COLO668 (cell line): ENCODE measurements around the gene CAMKK1.

Source experiments
- DNase-seq: peaks from one replicate; lab custom pipeline; 2025; ENCODE audit not compliant: unreplicated experiment; lab: John Stamatoyannopoulos, UW

Gene CAMKK1

DNA sequence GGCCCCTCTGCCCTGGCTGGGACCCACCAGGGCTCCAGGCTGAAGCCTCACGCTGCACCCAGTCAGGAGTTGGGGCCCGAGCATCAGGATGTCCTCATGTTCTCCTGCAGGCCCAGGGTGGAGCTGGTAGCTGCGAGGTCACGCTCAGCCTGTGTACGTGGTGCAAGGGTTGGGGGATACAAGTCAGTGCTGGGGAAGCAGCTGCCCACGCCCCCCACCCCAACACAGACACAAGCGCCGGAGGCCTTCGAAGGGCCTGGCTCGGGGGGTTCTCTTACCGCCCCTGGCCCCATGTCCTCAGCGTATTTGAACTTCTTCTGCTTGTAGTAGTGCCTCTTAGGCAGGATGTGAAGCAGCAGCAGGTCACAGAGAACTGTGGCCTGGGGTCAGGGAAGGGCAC lies 4.9 kb upstream of the CAMKK1 start:
- no peak for DNase-seq

DNA sequence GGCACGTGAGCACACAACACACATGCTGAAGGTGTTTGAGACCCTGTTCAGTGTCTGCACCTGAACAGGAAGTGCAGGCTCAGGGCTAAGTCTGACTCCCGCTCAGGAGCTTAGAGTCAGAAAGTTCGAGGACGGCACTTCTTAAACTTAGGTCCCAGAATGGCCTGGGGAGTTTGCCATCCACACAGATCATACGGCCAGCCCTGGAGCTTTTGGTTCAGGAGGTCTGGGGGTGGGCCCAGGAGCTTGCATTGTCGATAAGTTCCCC lies 4.0 kb upstream of the CAMKK1 start:
- no peak for DNase-seq

DNA sequence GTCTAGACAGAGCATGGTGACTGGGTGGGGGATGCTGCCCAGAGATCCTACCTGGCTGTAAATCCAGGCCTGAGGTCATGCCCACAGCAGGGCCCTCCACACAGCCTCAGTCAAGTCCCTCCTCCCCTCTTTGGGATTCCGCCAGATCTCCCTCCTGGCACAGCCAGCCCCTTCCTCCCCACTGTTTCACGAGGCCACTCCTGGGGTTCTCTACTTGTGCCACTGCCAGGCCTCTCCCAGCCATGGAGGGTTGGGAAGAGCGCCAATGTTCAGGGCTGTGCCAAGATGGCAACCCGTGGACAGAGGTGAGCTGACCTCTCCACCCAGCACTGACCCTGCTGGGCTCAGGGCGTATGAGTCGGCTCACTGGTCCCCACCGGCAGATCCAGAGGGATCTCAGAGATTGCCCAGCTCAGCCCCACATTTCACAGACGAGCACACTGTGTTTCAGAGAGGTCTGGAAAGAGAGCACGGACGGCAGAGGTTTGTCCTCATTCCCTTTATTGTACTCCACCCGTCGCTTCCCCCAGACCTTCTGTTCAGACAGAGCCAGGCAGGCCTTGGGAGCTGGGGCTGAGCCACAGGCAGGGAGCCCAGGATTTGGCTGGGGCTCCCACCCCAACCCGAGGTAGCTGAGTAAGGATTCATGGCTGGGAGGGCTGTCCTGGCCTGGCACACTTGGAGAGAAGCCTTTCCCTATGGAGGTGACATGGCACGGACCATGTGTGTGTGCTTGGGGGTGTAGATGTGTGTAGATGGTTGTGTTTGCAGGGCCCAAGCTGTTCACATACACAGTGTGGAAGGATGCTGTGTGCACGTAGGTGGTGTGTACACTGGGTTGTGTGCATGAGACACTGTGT lies 3.5 kb upstream of the CAMKK1 start:
- DNase-seq: no peak

DNA sequence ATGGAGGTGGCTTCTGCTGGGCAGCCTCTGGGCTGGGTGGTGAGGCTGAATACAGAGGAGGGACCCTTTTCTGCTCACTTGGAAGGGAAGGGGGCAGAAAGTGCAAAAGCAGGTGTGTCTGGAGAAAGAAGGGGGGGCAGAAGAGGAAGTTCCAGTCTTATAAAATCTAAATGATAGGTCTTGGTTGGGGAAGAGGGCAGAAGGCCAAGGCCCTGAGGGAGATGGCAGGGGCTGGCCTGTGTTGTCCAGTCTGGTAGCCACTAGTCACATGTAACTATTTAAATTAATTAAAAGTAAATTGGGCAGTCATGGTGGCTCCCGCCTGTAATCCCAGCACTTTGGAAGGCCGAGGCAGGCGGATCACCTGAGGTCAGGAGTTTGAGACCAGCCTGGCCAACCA lies 2.5 kb upstream of the CAMKK1 start:
- no peak for DNase-seq

DNA sequence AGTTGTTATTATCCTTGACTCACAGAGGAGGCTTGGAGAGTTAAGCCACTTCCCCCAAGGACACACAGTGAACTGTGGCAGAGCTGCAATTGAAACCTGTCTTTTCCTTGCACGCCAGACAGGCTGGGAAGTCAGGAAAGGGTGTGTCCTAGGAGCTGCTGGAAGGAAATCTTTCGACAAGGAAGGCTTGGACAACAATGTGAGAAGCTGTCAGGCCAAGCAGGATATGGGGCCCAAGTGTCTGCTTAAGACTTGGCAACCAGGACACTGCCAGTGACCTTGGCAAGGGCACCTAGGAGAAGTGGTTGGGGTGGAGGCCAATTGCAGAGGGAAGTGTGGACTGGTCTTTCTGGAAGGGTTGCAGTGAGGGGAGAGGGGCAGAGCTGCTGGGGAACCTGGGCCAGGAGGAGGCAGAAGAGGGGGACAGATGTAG lies 2.1 kb upstream of the CAMKK1 start:
- no peak for DNase-seq

DNA sequence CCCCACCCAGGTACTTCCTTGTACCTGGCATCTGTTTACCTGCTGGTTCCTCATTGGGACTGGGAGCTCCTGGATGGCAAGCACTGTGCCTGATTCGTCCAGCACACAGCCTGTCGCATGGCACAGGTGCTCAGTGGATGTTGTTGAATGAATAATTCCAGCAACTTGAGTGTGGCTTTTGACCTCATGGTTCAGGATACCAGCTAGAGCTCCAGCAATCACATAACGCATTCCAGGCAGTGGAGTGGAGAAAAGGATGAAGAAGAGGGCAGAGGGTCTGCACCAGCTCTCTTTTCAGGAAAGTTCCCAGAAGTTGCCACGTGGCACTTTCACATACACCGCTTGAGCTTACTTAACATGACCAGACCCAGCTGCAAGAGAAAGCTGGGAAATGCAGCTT lies 1.3 kb upstream of the CAMKK1 start:
- peak; percentile 3 for DNase-seq

DNA sequence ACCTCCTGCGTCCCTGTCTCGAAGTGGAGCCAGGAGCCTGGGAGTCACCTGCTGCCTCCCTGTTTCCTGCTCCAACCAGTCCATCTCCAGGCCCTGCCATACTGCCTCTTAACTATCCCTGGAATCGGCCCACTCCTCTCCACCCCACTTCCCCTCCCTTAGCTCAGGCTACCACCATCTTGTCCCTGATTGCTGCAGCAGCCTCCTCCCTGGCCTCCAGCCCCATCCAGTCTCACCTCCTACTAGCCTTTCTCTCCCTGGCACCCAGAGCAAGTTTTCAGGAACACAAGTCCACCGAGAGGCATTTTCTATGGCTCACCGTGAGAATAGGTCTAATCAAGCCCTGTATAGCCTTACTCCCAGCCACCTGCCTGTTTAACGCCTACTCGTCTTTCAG lies 865 bp upstream of the CAMKK1 start:
- DNase-seq: peak; percentile 24

DNA sequence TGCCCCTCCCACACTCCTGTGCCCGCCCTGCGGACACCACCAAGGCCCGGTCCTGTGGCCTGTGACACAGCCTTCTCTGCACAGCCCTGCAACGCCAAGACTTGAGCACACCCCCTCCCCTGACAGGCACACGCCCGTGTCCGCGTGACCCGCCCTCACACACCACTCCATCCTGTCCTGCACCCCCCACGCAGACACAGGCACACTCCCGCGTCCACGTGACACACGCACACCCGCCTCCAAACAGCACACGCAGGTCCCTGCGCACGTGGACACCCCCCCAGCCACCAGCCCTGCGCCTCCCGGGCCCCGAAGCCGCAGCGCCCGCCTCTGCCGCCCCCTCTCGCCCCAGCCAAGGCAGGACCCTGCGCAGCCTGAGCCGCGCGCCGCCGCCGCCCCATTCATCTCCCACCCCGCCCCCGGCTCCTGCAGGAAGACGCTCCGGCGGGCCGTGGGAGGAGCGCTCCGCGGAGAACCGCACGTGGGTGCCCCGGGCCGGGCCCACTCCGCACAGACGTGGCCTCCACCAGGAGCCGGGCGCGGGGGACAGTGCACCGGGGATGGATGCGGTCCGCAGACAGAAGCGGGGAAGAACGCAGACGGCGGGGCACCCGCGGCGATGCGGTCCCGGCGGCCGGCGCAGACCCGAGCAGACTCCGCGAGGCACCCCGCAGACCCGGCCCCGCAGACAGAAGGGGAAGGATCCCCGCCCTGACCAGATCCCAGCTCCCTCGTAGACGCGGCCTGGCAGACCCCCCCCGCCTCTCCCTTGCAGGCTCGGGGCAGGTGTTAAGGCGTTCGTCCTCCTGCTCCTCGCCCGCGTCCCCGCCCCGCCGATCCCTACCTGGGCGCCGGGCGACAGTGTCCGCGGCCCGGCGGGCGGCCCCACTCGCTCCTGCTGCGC lies 506 bp downstream of the CAMKK1 start:
- peak; percentile 70 for DNase-seq

DNA sequence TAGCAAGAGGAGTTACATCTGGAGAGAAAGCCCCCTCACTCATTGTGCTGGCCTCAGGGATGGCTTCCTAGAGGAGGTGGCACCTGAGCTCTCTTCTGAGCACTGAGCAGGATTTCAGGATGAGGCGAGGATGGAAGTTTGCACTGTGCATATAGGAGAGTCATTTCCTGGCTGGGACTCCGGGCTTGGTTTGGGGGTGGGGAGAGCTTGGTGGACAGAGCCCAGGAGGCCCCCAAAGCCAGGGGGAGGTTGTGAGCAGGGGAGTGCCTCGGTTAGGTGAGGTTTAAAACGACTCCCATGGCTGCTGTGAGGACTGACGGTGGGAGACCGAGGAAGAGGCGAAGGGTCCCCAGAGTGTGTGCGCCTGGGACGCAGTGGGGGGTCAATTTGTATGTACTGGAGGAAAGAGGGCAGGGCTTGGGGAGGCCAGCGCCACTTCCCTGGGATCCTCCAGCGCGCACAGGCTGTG lies 1.2 kb downstream of the CAMKK1 start:
- no peak for DNase-seq

DNA sequence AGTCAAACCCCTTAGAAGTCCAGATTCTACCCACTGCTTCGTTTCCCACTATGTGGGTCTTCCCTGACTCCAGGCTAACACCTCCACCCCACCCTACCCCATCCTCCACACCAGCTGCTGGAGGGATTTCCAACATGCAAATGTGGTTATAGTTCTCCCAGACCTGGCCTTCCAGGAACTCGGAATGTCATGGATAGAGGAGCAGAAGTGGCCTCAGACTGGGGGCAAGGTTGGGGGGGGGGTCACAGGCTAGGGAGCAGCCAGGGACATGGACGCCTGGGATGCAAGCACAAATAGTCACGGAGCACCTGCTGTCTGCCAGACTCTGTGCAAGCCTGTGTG lies 2.0 kb downstream of the CAMKK1 start:
- peak; percentile 33 for DNase-seq

DNA sequence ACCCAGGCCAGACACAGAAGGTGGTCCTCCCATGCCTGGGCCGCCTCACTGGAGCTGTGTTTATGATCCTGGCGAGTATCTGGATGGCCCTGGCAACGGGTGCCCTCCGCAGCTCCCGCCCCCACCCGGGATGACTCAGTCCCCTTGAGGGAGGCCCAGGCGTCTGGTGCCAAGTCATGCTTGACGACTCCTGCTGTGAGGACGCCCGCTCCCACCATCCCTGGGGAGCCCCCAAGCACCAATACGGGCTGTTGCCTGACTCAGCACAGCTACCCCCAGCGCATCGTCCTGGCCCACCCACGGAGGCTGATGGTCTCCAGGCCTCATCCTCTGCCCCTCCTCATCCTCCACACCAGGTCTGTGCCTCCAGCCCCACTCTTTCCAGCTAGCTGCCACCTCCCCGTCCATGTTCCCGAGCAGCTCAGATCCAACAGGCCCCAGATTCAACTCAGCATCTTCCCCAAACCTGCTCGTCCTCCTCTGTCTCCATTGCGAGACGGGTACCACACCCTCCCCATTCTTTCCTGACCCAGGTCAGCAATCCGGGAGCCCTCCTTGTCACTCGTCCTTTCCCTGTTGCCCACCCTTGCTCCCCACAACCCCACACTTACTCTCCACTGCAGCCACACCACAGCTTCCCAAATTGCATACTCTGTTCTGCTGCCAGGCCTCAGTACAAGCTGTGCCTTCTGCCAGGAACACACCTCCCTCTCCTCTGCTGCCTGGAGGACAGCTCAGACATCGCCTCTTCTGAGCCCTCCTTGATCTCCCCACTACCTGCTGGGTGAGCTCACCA lies 2.6 kb downstream of the CAMKK1 start:
- DNase-seq: peak; percentile 91

DNA sequence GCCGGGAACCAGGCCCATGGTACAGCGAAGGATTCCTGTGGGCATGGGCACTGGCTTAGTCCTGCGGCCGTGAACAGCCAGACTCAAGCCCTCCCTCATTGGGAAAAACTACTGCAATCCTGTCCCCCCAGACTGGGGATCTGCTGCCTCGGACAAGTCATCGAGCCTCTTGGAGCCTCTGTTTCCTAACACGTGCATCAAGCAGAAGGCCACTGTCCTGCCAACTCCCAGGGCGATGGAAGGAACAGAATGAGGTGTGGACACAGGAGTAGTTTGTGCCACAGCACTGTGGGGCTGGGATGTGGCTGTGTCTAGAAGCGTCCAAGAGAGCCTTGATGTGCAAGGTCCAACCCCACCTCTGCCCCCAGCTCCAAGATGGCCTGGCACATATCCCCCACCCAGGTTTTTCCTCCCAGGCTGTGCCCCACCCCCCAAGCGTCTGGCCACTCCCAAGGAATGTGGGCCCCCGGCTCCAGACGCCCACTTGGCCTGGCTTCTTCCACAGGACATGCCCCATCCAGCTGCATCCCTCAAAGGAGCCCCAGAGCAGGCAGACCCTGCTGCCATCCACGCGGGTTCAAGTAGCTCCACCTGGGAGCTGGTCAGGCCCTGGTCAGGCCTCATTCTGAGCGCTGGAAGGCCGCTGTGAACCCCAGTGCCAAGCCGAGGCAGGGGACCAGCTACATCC lies 3.4 kb downstream of the CAMKK1 start:
- peak; percentile 22 for DNase-seq

DNA sequence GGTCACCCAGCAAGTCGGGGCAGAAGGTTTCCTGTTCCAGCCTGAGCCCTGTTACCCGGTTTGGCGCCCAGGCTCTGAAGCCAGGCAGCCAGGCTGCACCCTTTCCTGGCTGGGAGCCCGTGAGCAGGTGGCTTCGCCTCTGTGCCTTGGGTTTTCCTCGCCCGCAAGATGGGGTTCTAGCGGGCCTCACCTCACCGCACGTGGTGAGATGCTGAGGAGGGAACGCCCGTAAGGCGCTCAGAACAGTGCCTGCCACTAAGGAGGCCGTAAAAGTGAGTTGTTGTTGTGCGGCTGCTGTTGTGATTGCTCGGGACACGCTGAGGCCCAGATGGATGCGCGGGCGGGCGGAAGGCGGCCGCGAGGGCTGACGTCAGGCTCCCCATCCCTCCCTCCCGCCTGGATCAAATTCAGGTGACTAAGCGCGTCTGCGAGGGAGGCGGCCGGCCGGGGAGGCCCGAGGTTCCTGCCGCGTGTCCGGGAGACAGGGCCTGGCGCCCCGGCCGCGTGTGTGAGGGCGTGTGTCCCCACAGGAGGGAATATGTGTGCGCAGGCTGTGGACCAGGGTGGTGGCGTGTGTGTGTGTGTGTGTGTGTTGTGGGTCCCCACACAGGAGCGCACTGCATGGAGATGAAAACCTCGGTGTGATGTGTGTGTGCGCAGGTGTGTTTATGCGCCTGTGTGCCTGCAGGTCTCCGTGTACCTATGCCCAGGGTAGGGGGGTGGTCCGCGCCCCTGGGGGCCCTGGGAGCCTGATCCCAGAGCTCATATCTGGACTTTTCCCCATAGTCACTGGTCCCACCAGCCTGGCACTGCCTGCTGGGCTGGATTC lies 4.3 kb downstream of the CAMKK1 start:
- peak; percentile 89 for DNase-seq

DNA sequence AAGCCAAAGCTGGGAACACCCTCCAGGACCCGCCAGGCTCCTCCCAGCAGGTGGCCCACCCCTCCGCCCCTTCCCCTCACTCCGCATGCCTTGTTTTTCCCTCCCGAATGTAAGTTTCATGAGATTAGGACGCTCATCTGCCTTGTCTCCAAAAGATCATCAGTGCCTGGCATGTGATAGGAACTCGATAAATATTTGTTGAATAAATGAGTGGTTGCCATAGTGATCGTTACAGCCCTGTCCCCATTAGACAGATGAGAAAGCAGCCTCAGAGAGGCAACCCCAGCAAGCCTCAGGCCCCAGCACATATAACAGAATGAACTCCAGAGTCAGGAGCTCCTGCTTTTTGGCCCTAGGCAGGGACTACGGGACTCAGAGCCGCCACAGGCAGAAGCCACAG lies 5.0 kb downstream of the CAMKK1 start:
- peak; percentile 45 for DNase-seq

DNA sequence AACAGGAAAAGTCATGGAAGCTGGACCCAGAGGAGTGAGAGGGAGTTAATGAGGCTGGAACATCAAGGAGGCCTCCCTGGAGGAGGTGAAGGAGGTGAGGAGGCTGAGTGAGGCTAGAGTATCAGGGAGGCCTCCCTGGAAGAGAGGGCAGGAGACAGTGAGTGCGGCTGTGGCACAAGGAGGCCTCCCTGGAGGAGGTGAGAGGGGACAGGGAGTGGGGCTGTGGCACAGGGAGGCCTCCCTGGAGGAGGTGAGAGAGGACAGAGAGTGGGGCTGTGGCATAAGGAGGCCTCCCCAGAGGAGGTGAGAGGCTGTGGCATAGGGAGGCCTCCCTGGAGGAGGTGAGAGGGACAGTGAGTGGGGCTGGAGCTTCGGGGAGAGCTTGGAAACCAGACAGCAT lies 5.5 kb downstream of the CAMKK1 start:
- no peak for DNase-seq

DNA sequence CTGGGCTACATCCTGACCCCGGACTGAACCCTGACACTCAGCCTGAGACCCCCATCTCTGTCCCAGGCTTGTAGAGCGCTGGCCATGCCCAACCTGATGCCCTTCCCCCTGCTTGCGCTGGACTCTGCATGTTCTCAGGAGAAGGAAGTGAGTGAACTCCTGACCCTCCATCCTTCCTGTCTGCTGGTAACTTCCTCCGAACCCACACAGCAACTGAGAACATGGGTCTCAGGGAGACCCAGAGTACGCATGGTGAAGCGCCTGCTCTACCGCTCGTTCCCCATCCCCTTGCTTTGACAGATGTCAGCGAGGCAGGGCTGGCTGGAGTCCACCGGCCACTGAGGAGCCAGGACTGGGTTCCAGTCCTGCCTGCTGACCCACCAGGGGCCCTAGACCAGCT lies 6.1 kb downstream of the CAMKK1 start:
- DNase-seq: no peak

DNA sequence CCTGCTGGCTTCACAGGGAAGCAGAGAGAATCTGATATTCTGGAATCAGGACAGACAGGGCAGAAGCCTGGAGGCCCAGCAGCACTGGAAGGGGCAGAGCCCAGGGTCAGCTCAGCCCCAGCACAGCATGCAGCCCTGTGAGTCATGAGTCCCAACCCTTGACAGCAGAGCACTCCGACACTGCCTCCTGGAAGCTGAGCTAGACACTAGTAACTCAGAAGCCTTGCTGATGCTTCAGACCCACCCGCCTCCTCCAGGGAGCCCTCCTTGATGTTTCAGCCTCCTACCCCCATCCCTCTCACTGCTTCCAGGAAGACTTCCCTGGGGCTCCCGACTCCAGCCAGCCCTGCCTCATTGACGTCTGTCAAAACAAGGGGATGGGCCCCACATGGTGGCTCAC lies 6.9 kb downstream of the CAMKK1 start:
- no peak for DNase-seq

DNA sequence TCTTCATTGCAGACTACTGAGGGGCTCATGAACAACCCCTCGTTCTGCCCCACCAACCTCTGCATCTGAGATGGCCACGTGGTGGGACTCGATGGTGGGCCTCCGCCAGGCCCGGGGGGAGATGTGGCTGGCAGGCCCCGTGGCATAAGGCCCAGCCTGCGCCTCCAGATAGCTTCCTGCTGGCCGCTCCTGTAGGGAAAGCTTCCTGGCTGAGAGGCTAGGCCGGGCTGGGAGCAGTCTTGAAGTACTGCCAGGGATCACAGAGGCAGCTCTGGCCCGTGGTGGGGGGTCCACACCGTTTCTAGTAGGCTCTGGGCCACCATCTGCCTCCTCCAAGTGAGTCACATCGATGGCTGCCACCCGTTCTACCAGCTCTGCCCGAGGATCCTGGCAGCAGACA lies 7.6 kb downstream of the CAMKK1 start:
- DNase-seq: no peak

DNA sequence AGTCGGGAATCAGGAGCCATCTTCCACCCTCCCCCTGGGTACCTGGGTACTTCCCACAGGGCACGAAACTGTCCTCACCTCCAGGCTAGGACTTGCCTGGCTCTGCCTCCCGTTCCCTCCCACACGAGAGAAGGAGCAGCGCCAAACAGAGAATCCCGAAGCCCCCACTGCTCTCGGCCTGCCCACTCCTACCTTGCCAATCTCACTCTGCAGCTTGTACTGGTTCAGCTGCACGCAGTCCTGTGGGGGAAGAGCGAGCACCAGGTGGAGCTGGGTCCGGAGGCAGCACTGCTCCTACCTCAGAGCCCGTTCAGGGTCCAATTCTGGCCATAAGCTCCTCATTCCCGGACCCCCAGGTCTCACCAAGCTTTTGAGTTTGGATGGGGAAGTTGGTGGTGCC lies 8.7 kb downstream of the CAMKK1 start:
- no peak for DNase-seq

DNA sequence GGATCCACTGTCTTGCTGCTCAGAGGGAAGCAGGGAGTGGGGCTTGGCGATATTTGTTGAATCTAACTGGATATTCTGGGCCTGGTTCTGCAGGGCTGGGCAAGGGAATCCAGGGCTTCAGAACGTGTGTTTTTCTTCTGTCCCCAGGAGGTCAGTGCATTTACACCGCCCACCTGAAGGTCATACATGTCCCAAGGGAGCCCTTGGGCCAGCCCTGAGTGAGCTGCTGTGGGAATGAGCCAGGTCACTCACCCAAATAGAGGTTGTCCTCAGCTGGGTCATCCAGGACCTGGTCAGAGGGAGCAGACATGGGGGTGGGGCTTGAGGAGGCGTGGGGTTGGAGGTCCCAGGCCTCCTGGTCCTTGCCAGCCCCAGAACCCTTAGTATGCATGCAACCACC lies 10.6 kb downstream of the CAMKK1 start:
- DNase-seq: no peak
